ENCODE measurements around the gene TMCO2.
"Not testable (repeated sequence)": the region's sequence is repeated elsewhere in the genome, so short reads cannot be mapped to it uniquely, and the experiment has no call there.

TMCO2 gene

DNA sequence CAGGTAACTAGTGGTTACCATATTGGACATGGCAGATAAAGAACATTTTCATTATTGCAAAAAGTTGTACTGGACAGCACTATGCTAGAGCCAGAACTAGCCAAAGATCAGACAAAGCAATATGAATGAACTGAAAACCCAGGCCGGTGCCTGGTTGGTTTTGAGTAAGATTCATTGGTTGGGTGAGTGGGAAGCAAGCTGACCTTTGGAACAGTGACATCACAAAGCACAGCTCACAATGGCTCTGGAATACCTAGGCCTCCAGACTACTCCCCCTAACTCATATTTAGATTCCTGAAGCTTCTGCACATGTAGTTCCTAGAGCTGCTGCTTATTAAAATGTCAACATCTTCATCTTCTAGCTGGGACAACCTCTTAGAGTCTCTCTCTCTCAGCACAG lies at the start of gene TMCO2:
TSS of gene TMCO2 (plus strand) at position 283 of the 400 bp plus-strand sequence. CDS start at position 340, 57 bp downstream.
- no peak for DNase-seq (ENCODE audit: low read depth in 2 of 2)

DNA sequence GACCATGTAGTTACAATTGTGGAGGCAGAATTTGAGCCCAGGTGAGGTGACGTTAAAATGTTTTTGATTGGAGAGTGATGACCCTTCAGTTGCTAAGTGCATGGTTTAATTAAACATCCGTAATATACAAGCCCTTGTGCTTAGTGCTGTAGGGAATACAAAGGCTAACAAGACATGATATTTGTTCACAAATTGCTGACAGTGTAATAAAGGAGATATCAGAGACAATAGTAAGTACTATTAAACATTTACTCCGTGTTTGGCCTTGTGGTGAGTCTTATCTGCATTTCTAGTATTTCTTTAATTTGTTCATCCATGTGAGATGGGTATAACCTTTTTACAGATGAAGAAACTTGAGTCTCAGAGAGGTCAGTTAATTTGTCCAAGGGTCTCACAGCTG lies 48.6 kb upstream of the TMCO2 start:
- DNase-seq (ENCODE audit: low read depth in 2 of 2): no peak

DNA sequence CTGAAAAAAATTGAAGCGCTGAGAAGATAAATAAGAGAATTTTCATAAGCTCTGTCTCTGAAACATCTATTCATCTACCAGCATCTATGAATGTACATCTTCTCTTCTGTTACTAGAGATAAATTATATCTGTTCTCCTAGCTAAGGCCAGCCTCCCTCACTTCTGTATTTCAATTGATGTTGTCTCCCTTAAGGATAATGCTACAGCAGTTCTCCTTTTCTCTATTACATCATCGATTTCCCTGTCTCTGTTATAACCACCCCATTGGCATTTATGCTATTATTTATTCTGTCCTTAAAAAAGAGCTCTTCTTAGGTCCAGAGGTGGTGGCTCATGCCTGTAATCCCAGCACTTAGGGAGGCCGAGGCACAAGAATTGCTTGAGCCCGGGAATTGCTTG lies 42.9 kb upstream of the TMCO2 start:
- no peak for DNase-seq (ENCODE audit: low read depth in 2 of 2)

DNA sequence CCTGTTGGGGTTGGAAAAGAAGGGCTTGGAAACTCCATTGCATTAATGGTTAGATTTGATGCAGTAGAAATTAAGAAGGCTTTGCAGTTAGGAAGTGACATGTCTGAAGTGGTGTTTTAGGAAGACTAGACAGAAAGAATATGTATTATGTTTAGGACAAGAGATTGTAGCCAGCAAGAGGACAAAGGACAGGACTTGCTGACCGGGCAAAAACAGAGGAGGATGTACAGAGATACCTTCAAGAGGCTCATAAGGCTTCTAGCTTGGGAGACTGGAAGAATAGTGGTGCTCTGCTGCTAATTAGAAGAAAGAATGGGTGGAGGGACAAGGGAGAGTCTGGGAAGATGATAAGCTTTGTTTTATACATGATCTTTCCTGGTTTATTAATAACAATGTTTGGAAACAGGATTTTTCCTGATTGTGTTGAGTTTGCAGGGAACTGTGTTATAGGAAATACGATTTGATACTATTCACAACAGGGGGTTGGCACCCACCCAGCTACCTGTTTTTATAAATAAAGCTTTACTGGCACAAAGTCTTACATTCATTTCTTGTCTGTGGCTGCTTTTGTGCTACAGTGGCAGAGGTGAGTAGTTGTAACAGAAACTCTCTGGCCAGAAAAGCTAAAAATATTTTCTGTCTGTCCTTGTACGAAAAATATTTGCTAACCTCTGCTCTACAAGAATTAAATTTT lies 37.1 kb upstream of the TMCO2 start:
- DNase-seq (ENCODE audit: low read depth in 2 of 2): no peak

DNA sequence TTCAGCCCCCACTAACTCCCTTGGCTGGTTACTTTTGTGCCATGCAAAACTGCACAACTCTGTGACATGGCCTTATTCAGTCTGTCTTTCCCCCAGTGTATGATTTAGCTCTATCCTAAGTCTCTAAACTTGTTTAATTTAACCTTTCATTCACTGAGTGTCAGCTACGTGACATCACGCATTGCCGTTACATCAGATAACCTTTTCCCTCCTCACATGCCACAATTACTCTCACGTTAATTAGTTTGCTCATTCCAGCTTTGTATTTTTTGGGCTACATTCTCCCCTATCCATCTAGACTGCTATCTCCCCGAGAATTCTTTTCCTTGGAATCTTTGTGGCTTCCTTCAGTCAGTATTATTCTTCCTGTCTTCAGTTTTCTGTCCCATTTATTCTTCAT lies 29.4 kb upstream of the TMCO2 start:
- DNase-seq (ENCODE audit: low read depth in 2 of 2): no peak

DNA sequence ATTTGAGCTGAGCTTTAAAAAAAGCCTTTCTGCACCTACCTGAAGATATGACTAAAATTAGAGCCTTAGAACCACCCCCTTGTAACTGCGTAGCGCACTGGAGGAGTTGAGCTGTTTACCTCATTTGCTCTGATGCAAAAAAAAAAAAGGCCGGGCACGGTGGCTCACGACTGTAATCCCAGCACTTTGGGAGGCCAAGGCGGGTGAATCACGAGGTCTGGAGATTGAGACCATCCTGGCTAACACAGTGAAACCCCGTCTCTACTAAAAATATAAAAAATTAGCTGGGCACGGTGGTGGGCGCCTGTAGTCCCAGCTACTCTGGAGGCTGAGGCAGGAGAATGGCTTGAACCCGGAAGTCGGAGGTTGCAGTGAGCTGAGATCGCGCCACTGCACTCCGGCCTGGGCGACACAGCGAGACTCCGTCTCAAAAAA lies 26.2 kb upstream of the TMCO2 start:
- DNase-seq (ENCODE audit: low read depth in 2 of 2): not testable (repeated sequence)

DNA sequence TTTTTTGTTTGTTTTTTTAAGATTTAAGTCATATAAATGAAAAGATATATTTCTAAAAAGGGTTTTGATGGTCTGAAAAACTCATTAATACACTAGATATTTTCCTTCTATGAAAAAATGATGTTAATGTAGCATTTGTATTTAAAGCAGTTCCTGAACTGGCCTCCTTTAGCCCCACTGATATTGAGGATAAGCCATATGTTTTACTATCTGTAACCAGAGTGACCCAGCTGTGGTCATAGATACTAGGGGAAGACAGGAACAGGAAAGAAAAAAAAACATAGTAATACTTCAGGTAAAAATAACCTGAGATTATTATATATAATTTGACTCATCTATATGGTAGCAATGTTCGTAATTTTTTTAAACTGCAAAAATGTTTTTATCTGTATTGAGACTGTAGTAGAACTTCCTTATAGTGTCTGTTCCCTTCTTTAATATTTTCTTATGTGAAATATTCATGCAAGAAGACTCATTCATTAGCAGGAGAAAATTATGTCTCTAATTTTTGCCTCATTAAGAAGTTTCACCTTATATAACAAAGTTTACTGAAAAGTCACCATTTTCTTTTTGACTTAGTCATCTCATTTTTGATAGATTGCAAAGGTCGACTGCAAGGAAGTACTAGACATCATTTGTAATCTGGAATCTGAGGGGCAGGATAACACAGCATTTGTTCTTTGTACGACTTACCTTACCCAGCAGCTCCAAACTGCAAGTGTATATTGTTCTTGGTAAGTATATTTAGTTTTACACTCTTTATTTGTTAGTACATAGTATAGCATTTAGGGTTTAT lies 25.6 kb upstream of the TMCO2 start:
- DNase-seq (ENCODE audit: low read depth in 2 of 2): no peak

DNA sequence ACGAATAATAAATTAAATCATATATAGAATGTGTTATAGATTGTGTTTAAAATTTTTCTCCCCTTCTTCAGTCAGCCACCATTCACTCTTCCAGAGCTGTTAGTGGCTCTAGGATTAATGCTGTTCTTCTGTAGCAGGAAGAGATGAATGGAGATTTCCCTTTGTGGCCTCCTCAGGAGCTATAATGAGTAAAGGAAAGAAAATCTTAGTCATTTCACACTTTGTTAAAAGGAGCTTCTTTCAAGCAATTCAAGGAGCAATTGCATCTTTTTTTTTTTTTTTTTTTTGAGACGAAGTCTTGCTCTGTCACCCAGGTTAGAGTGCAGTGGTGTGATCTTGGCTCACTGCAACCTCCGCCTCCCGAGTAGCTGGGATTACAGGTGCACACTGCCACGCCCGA lies 23.7 kb upstream of the TMCO2 start:
- no peak for DNase-seq (ENCODE audit: low read depth in 2 of 2)

DNA sequence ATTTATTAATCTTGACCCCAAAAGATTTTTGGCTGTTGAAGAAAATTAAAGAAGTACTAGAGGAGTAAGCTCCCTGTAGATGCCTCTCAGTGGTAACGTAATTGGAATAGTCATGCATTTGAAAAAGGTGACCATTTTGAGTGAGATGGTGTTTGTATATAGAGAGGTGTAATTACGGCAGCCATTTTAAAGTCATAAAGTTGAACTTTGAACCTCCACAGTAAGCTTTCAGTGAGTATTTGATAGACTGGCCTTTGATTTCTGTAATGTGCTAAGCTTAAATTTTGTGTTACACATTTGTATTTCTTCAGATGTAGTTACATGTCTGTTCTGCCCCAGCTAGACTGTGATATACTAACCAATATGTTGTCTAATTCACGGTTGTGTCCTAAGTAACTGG lies 21.5 kb upstream of the TMCO2 start:
- DNase-seq (ENCODE audit: low read depth in 2 of 2): no peak

DNA sequence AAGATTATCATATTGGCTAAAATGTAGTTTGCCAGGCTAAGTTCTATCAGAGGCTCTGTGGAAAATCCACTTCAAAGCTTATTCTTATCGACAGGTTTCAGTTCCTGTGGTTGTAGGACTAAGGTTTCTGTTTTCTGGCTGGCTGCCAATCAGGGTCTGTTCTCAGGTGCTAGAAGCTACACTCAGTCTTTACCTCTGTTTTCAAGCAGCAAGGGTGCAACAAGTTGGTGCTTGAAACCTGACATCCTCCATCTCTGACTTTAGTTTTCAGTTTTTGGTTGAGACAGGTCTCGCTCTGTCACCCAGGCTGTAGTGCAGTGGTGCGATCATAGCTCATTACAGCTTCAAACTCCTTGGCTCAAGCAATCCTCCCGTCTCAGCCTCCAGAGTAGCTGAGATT lies 15.3 kb upstream of the TMCO2 start:
- DNase-seq (ENCODE audit: low read depth in 2 of 2): peak; percentile 58 to 60

DNA sequence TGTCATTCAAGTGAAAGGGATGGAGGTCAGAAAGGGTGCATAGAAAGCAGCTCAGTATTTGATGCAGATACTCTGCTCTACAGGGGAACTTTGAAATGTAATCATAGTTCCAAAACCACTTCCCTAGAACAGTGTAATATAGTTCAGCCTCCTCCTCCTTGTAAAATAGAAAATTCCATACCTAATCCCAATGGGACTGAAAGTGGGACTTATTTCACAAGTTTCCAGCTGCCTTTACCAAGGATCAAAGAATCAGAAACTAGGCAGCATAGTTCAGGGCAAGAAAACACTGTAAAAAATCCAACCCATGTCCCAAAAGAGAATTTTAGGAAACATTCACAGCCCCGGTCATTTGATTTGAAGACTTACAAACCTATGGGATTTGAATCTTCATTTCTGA lies 8.1 kb upstream of the TMCO2 start:
- no peak for DNase-seq (ENCODE audit: low read depth in 2 of 2)

DNA sequence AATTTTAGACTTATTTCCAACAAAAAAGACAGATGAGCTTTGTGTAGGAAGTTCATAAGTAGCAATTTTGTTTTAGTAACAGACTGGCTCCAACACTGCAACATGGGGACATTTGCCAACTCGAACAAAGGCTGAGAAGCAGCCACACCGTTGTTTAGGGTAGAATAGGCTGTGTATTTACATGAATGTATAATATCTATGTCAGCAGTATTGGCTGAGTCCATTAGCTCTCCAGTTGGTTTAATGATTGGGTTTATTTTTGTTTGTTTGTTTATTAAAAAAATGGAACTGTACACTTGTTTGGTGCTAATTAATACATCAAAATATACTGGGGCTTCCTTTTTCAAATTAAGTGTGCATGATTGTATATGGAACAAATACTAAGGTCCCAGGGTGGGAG lies 7.3 kb upstream of the TMCO2 start:
- DNase-seq (ENCODE audit: low read depth in 2 of 2): no peak

DNA sequence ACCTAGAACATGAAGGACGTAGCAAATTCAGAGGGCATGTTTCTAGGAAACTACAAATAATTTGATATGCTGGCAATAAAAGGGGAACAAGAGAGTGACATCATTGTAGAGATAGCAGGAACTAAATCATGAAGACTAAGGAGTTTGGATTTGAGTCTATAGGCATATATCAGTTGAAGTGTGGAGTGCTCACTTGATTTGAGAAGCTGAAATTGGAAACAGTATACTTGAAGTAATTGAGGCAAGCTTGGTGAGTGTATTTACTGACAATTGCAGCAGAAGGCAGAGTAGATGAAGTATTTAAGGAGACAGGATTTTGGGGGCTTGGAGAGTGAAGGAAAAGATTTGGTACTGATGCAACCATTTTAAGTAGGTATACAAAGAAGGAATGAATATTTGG lies 6.4 kb upstream of the TMCO2 start:
- no peak for DNase-seq (ENCODE audit: low read depth in 2 of 2)

DNA sequence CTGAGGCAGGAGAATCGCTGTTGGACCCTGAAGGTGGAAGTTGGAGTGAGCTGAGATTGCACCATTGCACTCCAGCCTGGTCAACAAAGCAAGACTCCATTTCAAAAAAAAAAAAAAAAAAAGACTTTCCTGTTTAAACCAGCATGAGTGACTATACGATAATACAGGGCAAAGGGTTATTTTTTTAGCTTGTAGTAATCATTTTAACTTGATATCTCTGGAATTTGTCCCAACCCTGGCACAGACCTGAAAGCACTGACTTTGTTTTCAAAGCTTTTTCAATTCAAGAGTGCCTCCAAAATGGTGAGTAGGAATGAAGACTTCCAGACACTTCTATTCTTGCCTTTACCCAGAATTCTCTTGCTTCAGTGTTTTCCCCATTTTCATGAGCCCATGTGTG lies 4.4 kb upstream of the TMCO2 start:
- DNase-seq (ENCODE audit: low read depth in 2 of 2): no peak

DNA sequence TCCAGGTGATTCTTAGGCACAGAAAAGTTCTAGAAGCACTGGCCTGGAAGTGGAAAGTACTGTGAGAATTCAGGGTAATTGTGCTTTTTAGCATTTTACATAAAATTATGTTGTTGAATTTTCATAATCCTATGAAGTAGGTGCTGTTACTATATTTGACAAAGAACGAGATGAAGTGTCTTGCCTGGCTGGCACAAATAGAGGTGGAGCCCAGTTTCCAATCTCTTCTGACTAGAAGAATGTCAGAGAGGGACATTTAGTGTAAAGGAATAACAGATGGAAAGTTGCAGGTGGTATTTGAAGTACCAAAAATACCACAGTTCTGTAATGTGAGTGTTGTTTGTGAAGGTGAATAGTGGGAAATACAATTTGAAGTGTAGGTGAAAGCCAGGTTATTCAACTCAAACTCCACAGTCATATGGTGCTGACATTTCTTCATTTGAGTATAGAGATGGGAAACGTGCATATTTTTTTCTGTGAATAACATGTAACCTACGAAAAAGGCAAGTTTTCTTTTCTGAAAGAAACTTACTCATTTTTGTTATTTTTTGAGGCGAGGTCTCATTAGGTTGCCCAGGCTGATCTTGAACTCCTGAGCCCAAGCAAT lies 3.5 kb upstream of the TMCO2 start:
- DNase-seq (ENCODE audit: low read depth in 2 of 2): no peak

DNA sequence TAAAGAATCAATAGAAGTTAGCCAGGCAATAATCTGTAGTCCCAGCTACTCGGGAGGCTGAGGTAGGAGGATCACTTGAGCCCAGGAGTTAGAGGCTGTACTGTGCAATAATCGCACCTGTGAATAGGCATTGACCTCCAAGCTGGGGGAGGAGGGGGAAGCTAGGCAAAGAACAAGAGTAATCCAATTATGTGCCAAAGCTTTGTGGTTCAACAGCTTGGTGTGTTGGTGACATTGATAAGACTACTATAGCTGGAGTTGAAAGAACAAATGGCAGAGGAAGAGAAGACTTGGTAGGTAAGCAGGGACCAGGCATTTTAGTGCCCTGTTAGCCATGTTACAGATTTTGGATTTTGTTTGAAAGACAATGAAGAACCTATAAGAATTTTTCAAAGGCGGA lies 2.1 kb upstream of the TMCO2 start:
- DNase-seq (ENCODE audit: low read depth in 2 of 2): no peak

DNA sequence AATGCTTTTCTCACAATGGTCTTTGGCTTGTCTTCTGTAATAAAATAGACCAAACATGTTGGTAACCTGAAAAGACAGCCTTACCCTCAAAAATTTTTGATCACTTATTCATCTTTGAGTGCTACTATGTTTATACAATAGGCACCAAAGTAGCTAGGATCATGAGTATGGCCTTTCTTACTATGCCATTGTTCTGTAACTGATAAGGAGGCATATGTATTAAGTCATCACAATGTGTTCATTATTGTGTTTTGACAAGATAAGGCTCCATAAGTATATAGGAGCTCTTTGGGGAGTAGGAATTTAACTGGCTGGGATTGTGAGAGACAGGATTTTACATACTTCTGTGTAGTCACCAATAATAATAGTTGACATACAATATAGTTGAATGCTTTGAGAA lies 675 bp downstream of the TMCO2 start:
- DNase-seq (ENCODE audit: low read depth in 2 of 2): no peak

DNA sequence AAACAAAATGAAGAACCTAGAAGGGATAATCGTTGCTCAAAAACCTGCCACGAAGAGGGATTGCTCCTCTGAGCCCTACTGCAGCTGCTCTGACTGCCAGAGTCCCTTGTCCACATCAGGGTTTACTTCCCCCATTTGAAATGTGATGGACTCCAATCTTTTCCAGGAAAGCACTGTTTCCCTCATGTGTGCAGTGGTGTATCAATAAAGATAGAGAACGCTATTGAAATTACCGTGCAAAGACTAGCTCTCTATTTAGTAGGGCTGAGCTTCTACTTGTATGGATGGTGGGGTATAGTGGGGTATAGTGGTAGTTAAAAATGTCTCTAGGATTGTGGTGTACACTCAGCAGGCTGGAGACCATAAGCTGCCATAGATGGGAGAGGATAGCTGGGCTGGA lies 3.7 kb downstream of the TMCO2 start:
- no peak for DNase-seq (ENCODE audit: low read depth in 2 of 2)

DNA sequence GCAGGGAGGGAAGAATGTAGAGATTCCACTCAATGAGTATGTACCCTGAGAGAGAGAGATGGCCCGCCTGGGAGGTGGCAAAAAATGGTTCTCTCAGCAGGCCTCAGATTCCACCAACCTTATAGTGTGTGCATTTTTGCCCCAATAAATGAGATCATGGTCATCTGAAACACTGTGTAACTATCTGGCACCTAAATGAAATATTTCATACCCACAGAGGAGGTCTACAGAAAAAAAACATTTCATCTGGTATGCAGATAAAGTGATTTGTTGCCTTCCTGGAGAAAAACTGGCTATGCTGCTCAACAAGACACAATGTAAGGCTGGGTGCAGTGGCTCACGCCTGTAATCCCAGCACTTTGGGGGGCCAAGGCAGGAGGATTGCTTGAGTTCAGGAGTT lies 4.9 kb downstream of the TMCO2 start:
- DNase-seq (ENCODE audit: low read depth in 2 of 2): no peak

DNA sequence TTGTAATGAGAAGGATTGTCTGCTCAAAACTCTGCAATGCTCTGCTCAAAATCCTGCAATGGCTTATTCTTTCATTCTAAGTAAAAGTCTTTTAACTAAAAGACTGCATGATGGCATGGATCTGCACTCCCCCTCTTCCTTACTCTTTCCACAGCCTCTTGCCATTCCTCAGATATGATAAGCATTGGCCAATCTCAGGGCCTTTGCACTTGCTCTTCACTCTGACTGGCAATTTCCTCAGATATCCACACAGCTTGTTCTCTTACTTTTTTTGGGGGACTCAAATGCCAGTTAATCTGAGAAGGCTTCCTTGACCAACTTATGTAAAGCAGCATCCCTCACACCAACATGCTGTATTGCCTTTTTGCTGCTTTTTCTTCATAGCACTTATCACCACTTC lies 7.5 kb downstream of the TMCO2 start:
- DNase-seq (ENCODE audit: low read depth in 2 of 2): no peak

DNA sequence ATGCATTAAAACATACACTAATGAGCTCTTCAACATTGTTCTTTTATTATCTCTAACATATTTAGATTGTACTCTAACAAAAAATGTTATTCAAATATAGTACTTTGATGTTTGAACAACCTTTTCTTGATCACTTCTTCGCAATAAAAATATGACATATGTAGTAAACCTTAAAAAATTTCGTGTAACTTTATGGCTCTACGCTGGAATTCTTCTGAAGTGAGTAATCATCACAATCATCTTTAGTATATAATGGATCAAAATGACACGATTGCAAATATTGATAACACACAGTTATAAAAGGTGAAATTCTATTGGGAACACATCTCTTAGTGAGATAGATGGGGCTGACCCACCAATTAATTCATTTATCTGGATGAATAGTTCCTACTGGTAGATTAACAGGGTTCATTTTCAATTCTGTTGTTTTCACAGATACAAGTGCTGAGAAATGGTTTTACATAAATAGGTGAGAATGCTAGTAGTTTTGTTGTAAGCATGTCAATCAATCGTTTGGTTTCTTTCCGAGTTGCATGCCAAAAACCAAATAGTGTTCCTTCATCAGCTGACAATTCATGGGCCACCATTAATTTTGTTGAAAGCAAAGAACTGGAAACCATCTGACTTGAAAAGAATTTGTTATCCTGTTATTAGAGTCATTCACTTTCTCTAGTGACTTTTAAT lies 8.8 kb downstream of the TMCO2 start:
- DNase-seq (ENCODE audit: low read depth in 2 of 2): no peak

DNA sequence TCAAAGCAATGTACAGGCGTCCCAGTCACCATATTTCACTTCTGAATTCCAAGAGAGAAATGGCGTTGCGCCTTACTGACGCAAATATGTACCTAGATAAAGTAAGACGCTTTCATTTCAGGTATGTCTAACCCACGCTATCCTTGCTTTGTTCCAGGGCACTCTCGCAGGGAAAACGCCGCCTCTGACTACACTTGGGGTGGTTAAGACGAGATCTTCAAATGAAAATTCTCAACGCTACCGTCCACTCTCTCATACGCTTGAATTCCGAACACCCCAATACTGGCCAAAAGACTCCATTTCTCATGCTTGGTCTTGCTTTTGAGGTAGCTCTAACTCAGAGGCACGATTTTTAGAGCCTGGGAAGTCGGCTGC lies 9.6 kb downstream of the TMCO2 start:
- no peak for DNase-seq (ENCODE audit: low read depth in 2 of 2)
